K562 (cell line): ENCODE measurements around the gene ERLEC1. TPM values are rescaled to one million over a fixed set of nuclear protein-coding genes. Genes with fewer than 3 reads are reported as not detected.

Experiments
- ATAC-seq: fragments of 200-7000 bp; cut with Tn5 transposase; 3 replicates; pipeline ENCODE4 v1.9.1; 2020; ENCODE audit warnings: moderate library complexity
- BruUV-seq: library from RNA; stranded (reverse); fragments of 400-500 nt; replicated peaks from 2 replicates; lab custom pipeline; 2021; lab: Mats Ljungman, UMichigan
- CTCF ChIA-PET: fragments of 300-600 bp; formaldehyde crosslinking; extraction: SDS; loops from one replicate; lab custom pipeline; 2021; ENCODE audit warnings: low intra/inter-chr PET ratio; lab: Yijun Ruan, JAX
- POLR2A ChIA-PET: fragments of 300-600, 350-650 bp; sonication (Branson Sonifier 250); formaldehyde crosslinking; extraction: SDS; loops from one replicate; lab custom pipeline; 2021; ENCODE audit warnings: antibody characterized with exemption, inconsistent platforms; lab: Yijun Ruan, JAX
- DNase-seq, 4 experiments: peaks; one replicate each; pipeline versions ENCODE4 v3.0.0 to v3.0.0-alpha.2; 2011 to 2018; ENCODE audit warnings: low spot score in 3 of 4, mixed read lengths in 3 of 4; ENCODE audit errors: extremely low read depth in 1 of 4
- FAIRE-seq: peaks from 2 replicates; lab custom pipeline; 2011; peaks lifted over from hg19 to GRCh38; lab: Jason Lieb, UNC
- H2AFZ ChIP-seq: 2 replicates; pipeline ENCODE4 v1.6.0; 2011; ENCODE audit warnings: low read depth, low read length, control low read depth, inconsistent platforms
- H3K27ac ChIP-seq: fragments of 200-600 bp; 3 replicates; pipeline ENCODE4 v1.8.0; 2011; ENCODE audit warnings: low read depth, mild to moderate bottlenecking, control low read depth, inconsistent platforms, low read length, moderate library complexity, mixed read lengths; ENCODE audit errors: extremely low read depth
- H3K27me3 ChIP-seq, 2 experiments: fragments of 300-600 bp in 1 of 2; 2 replicates in 1 of 2; 3 replicates in 1 of 2; pipeline versions ENCODE4 v1.6.0 to v1.8.0; 2011; ENCODE audit warnings: inconsistent platforms in 2 of 2, low read length in 2 of 2, mild to moderate bottlenecking in 1 of 2, mixed read lengths in 1 of 2, moderate library complexity in 1 of 2; ENCODE audit not compliant: control insufficient read depth in 2 of 2, insufficient read depth in 2 of 2
- H3K36me3 ChIP-seq: fragments of 300-600 bp; 3 replicates; pipeline ENCODE4 v1.8.0; 2011; ENCODE audit warnings: mild to moderate bottlenecking, low read length, inconsistent platforms; ENCODE audit not compliant: control insufficient read depth, insufficient read depth
- H3K4me1 ChIP-seq, 2 experiments: fragments of 200-600 bp in 1 of 2; replicated peaks in 1 of 2; 2 replicates in 1 of 2; 3 replicates in 1 of 2; pipeline versions ENCODE4 v1.5.1 to v1.8.0; 2011; ENCODE audit warnings: inconsistent platforms in 2 of 2, low read length in 2 of 2, mild to moderate bottlenecking in 1 of 2, mixed read lengths in 1 of 2, moderate library complexity in 1 of 2; ENCODE audit not compliant: control insufficient read depth in 2 of 2, insufficient read depth in 2 of 2
- H3K4me2 ChIP-seq: 2 replicates; pipeline ENCODE4 v1.6.1; 2011; ENCODE audit warnings: low read length, control low read depth, inconsistent platforms, mixed read lengths; ENCODE audit not compliant: insufficient read depth
- H3K4me3 ChIP-seq: fragments of 200-600 bp; sonication (generic), shearing (Covaris generic); 2 replicates; pipeline ENCODE4 v1.5.1; 2016; ENCODE audit warnings: control low read depth, inconsistent platforms
- H3K79me2 ChIP-seq: fragments of 200-600 bp; 3 replicates; pipeline ENCODE4 v1.8.0; 2011; ENCODE audit warnings: low read length, inconsistent platforms; ENCODE audit not compliant: control insufficient read depth, insufficient read depth
- H3K9ac ChIP-seq, 2 experiments: 2 replicates each; pipeline versions ENCODE4 v1.6.0 to v1.6.1; 2011; ENCODE audit warnings: low read depth in 2 of 2, low read length in 2 of 2, control low read depth in 1 of 2, inconsistent platforms in 1 of 2, mild to moderate bottlenecking in 1 of 2, mixed read lengths in 1 of 2; ENCODE audit not compliant: insufficient read depth in 1 of 2
- H3K9me1 ChIP-seq: one replicate; pipeline ENCODE4 v1.6.0; 2011; ENCODE audit warnings: inconsistent platforms, mild to moderate bottlenecking, low read length, moderate library complexity; ENCODE audit not compliant: control insufficient read depth, insufficient read depth
- H3K9me3 ChIP-seq: replicated peaks from 2 replicates; pipeline ENCODE4 v1.5.1; 2011; ENCODE audit warnings: low read depth, low read length, inconsistent platforms; ENCODE audit not compliant: control insufficient read depth, insufficient read depth
- H4K20me1 ChIP-seq: replicated peaks from 2 replicates; pipeline ENCODE4 v1.6.1; 2011; ENCODE audit warnings: low read length, inconsistent platforms, mixed read lengths; ENCODE audit not compliant: control insufficient read depth, insufficient read depth
- ARID2 ChIP-seq: fragments of 450-650 bp; IDR thresholded peaks from 2 replicates; pipeline ENCODE4 v1.6.1; 2017; ENCODE audit warnings: antibody characterized with exemption, mild to moderate bottlenecking
- HSF4 ChIP-seq: fragments of 250-450 bp; sonication (Bioruptor Pico); IDR thresholded peaks from 2 replicates; pipeline ENCODE4 v2.1.2; 2022; ENCODE audit warnings: mild to moderate bottlenecking, moderate library complexity, borderline replicate concordance
- LEF1 ChIP-seq: fragments of 450-650 bp; IDR thresholded peaks from 2 replicates; pipeline ENCODE4 v1.6.1; 2016; ENCODE audit warnings: mild to moderate bottlenecking
- MTF1 ChIP-seq: fragments of 250-450 bp; sonication (Bioruptor Pico); IDR thresholded peaks from 2 replicates; pipeline ENCODE4 v1.9.0; 2021; ENCODE audit warnings: moderate library complexity, mild to moderate bottlenecking, inconsistent platforms, borderline replicate concordance
- NFE2 ChIP-seq: IDR thresholded peaks from 2 replicates; pipeline ENCODE4 v1.6.1; 2014; ENCODE audit warnings: antibody characterized with exemption, low read depth
- NRF1 ChIP-seq, 2 experiments: fragments of 450-650 bp; IDR thresholded peaks in 1 of 2; conservative IDR thresholded peaks in 1 of 2; 2 replicates each; pipeline ENCODE4 v1.6.1; 2014; ENCODE audit warnings: mild to moderate bottlenecking in 2 of 2
- PPARD ChIP-seq: fragments of 250-450 bp; sonication (Bioruptor Pico); IDR thresholded peaks from 2 replicates; pipeline ENCODE4 v1.8.0; 2022; ENCODE audit warnings: inconsistent platforms, mild to moderate bottlenecking, moderate library complexity
- SREBF2 ChIP-seq: sonication (generic); formaldehyde crosslinking; IDR thresholded peaks from 2 replicates; pipeline ENCODE4 v1.4.0; 2020; ENCODE audit warnings: mild to moderate bottlenecking, missing genetic modification reagents
- WGBS: fragments of 100-300 bp; shearing (Covaris generic); methylation state at CpG from one replicate; pipeline ENCODE4 v1.1.6; 2016; ENCODE audit warnings: low coverage, mixed read lengths; ENCODE audit not compliant: insufficient coverage; ENCODE audit errors: missing lambda C conversion rate; 5-methylcytosine and 5-hydroxymethylcytosine counted together
- in situ Hi-C: fragments of 300-500 bp; cut with MboI; formaldehyde crosslinking; loops from 4 replicates; pipeline ENCODE4 v1.15.0; 2018; ENCODE audit warnings: inconsistent platforms, mixed read lengths
- intact Hi-C: fragments of 100-400 bp; cut with micrococcal nuclease; formaldehyde crosslinking; loops from 2 replicates; pipeline ENCODE4 v1.14.2; 2022
- polyA plus RNA-seq, 8 experiments: library from polyadenylated mRNA; depleted of rRNA in 4 of 8; stranded (reverse) in 5 of 8; unstranded in 3 of 8; fragments of >200 nt; fragmentation: Nextera tagmentation in 2 of 8; fragmentation: Illumina TruSeq in 1 of 8; extraction: Ambion mirVana in 2 of 8; extraction: Trizol in 1 of 8; gene quantifications; 2 replicates each; pipeline versions ENCODE4 v1.2.1 to v1.2.3, GENCODE V29; 2011 to 2014; ENCODE audit warnings: inconsistent platforms in 1 of 8, missing spikeins in 1 of 8
- total RNA-seq, 7 experiments: library from RNA; depleted of rRNA in 6 of 7; stranded (reverse); fragments of >200 nt in 6 of 7; fragmentation: Illumina TruSeq in 2 of 7; extraction: Trizol in 2 of 7; gene quantifications; 2 replicates each; pipeline versions ENCODE4 v1.2.1 to v1.2.3, GENCODE V29; 2011 to 2021; ENCODE audit warnings: low replicate concordance in 1 of 7
- TF ChIP-seq, protein P1 (sequence below): fragments of 250-450 bp; sonication (Bioruptor Pico); IDR thresholded peaks from 2 replicates; pipeline ENCODE4 v1.6.1; 2021; ENCODE audit warnings: mild to moderate bottlenecking

ERLEC1 gene
- total and polyA plus RNA-seq, 9 of the 15 experiments (the other 6 are each of a cell fraction or from before 2014, with no cell fraction given) = 12.0 to 41.6 (median 30.6) TPM

DNA sequence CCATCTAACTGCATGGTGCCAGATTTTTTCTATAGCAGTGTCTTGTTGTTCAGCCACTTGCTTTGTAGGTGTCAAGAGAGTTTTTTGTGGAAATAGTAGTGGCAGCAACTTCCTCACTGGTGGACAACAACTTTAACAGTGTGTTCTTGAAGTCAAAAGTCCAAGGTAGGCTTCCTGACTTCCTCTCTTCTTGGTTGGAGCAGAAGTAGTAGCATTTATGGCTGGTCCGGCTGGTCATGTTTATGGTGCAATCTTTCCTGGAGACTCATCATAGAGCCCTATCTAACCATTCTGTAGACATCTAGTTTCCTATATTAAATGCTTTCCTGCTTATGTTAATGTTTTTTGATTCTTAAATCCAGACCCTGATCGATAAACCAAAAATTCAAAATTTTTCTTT, 61.2 kb downstream of the ERLEC1 start:
- POLR2A ChIA-PET = no interaction called here
- Histone ChIP-seq H4K20me1 (no peaks in the 10 kb centered on the region), H3K79me2 (no peaks in the 10 kb centered on the region), H2AFZ (no peak overlapping the region), H3K27ac (no peak overlapping the region), H3K4me1 (no peaks in the 10 kb centered on the region; a peak in 2 of 5 replicates), H3K9me3 (no peaks in the 10 kb centered on the region), H3K36me3 (peaks cover 5% of the 10 kb centered on the region; the same call in 2 of the 3 replicates), H3K9ac (no peak overlapping the region), H3K4me2 (no peak overlapping the region), H3K4me3 (no peak overlapping the region), H3K9me1 (no peaks in the 10 kb centered on the region), H3K27me3 (no peaks in the 10 kb centered on the region)
- no peak for FAIRE-seq
- DNase-seq = no peak
- WGBS = 94% methylated on average over 2 of the region's 2 CpGs
- CTCF ChIA-PET = no interaction called here
- TF ChIP-seq, protein P1, sequence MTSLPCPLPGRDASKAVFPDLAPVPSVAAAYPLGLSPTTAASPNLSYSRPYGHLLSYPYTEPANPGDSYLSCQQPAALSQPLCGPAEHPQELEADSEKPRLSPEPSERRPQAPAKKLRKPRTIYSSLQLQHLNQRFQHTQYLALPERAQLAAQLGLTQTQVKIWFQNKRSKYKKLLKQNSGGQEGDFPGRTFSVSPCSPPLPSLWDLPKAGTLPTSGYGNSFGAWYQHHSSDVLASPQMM (CRISPR knock-in tag) = no peak
- TF ChIP-seq SREBF2 (CRISPR knock-in tag) = no peak
- TF ChIP-seq MTF1 (CRISPR knock-in tag) = no peak
- no peak for TF ChIP-seq NRF1 (conservative IDR thresholded peaks at IDR 0.05 in 1 of 2, IDR thresholded peaks at IDR 0.05 in 1 of 2)
- TF ChIP-seq NFE2 = no peak
- no peak for TF ChIP-seq HSF4 (CRISPR knock-in tag)
- no peak for TF ChIP-seq LEF1
- TF ChIP-seq PPARD (CRISPR knock-in tag) = no peak
- no peak for TF ChIP-seq ARID2
- in situ Hi-C loops (no loop called here), intact Hi-C loops (no loop called here)
- ATAC-seq = no peak
- no TSS peak for BruUV-seq
